HEK293 (cell line): Measurements from ENCODE around the gene ASTN2.

Experiments
- CTCF ChIA-PET: fragments of 350-600 bp; formaldehyde crosslinking; extraction: SDS; loops from one replicate; lab custom pipeline; 2021; ENCODE audit warnings: antibody characterized with exemption; lab: Yijun Ruan, JAX
- POLR2A ChIA-PET: fragments of 300-600 bp; formaldehyde crosslinking; extraction: SDS; loops from one replicate; lab custom pipeline; 2020; ENCODE audit warnings: antibody characterized with exemption, inconsistent platforms; lab: Yijun Ruan, JAX
- H3K27ac ChIP-seq: fragments of 200-500 bp; sonication (Bioruptor generic); 2 replicates; pipeline ENCODE4 v1.5.1; 2014; ENCODE audit warnings: low read depth, low read length, control low read depth, inconsistent platforms; ENCODE audit errors: extremely low read depth
- H3K36me3 ChIP-seq, 2 experiments: fragments of 200-500 bp in 1 of 2; sonication (Bioruptor generic) in 1 of 2; 1 replicate in 1 of 2; 2 replicates in 1 of 2; pipeline ENCODE4 v1.5.1; 2014 to 2017; ENCODE audit warnings: inconsistent platforms in 2 of 2, low read length in 2 of 2; ENCODE audit not compliant: control insufficient read depth in 2 of 2, insufficient read depth in 1 of 2
- H3K4me1 ChIP-seq: fragments of 200-500 bp; sonication (Bioruptor generic); 2 replicates; pipeline ENCODE4 v1.5.1; 2014; ENCODE audit warnings: mild to moderate bottlenecking, low read length, inconsistent platforms; ENCODE audit not compliant: control insufficient read depth, insufficient read depth
- H3K4me3 ChIP-seq: 2 replicates; pipeline ENCODE4 v1.5.1; 2011; ENCODE audit warnings: low read depth, mild to moderate bottlenecking, control low read depth, low read length, moderate library complexity
- H3K9me3 ChIP-seq: fragments of 200-500 bp; sonication (Bioruptor generic); 2 replicates; pipeline ENCODE4 v1.5.1; 2014; ENCODE audit warnings: low read depth, low read length, inconsistent platforms; ENCODE audit not compliant: control insufficient read depth, insufficient read depth
- BCL11A ChIP-seq: fragments of 450-650 bp; formaldehyde crosslinking; IDR thresholded peaks from 2 replicates; pipeline ENCODE4 v1.5.1; 2016; ENCODE audit warnings: low read depth, missing biosample characterization, missing genetic modification characterization
- BCL6B ChIP-seq: fragments of 450-650 bp; formaldehyde crosslinking; IDR thresholded peaks from 2 replicates; pipeline ENCODE4 v1.5.1; 2017; ENCODE audit warnings: missing biosample characterization, missing genetic modification characterization
- TRIM28 ChIP-seq: IDR thresholded peaks from 2 replicates; pipeline ENCODE4 v1.6.1; 2011; ENCODE audit warnings: low read length, control low read depth, borderline replicate concordance
- ZFP3 ChIP-seq: fragments of 450-650 bp; formaldehyde crosslinking; IDR thresholded peaks from 2 replicates; pipeline ENCODE4 v1.5.1; 2016; ENCODE audit warnings: low read depth, missing biosample characterization, missing genetic modification characterization
- ZFP69B ChIP-seq: fragments of 450-650 bp; formaldehyde crosslinking; IDR thresholded peaks from 2 replicates; pipeline ENCODE4 v1.5.1; 2016; ENCODE audit warnings: missing biosample characterization, missing genetic modification characterization
- ZNF10 ChIP-seq: fragments of 450-650 bp; formaldehyde crosslinking; IDR thresholded peaks from 2 replicates; pipeline ENCODE4 v1.5.1; 2017; ENCODE audit warnings: missing biosample characterization, missing genetic modification characterization
- ZNF266 ChIP-seq: fragments of 450-650 bp; formaldehyde crosslinking; IDR thresholded peaks from 2 replicates; pipeline ENCODE4 v1.5.1; 2016; ENCODE audit warnings: missing biosample characterization, missing genetic modification characterization, low read depth
- ZNF274 ChIP-seq, 2 experiments: fragments of 200-500 bp in 1 of 2; fragments of 450-650 bp in 1 of 2; sonication (Bioruptor generic) in 1 of 2; formaldehyde crosslinking in 1 of 2; IDR thresholded peaks; 2 replicates each; pipeline versions ENCODE4 v1.5.1 to v1.6.1; 2014 to 2016; ENCODE audit warnings: borderline replicate concordance in 1 of 2, inconsistent platforms in 1 of 2, low read length in 1 of 2, missing biosample characterization in 1 of 2, missing genetic modification characterization in 1 of 2
- ZNF302 ChIP-seq: fragments of 450-650 bp; formaldehyde crosslinking; IDR thresholded peaks from 2 replicates; pipeline ENCODE4 v1.5.1; 2016; ENCODE audit warnings: missing biosample characterization, missing genetic modification characterization, low read depth
- ZNF354C ChIP-seq: fragments of 450-650 bp; formaldehyde crosslinking; IDR thresholded peaks from 2 replicates; pipeline ENCODE4 v1.5.1; 2016; ENCODE audit warnings: missing biosample characterization, missing genetic modification characterization, low read depth, borderline replicate concordance
- ZNF362 ChIP-seq: fragments of 450-650 bp; formaldehyde crosslinking; IDR thresholded peaks from 2 replicates; pipeline ENCODE4 v1.5.1; 2016; ENCODE audit warnings: missing biosample characterization, missing genetic modification characterization
- ZNF423 ChIP-seq: fragments of 450-650 bp; formaldehyde crosslinking; IDR thresholded peaks from 2 replicates; pipeline ENCODE4 v1.5.1; 2016; ENCODE audit warnings: missing biosample characterization, missing genetic modification characterization
- ZNF426 ChIP-seq: fragments of 450-650 bp; formaldehyde crosslinking; IDR thresholded peaks from 2 replicates; pipeline ENCODE4 v1.5.1; 2017; ENCODE audit warnings: missing biosample characterization, missing genetic modification characterization, mild to moderate bottlenecking, inconsistent platforms, moderate library complexity
- ZNF48 ChIP-seq: fragments of 450-650 bp; formaldehyde crosslinking; IDR thresholded peaks from 2 replicates; pipeline ENCODE4 v1.5.1; 2016; ENCODE audit warnings: missing biosample characterization, missing genetic modification characterization
- ZNF488 ChIP-seq: fragments of 450-650 bp; formaldehyde crosslinking; IDR thresholded peaks from 2 replicates; pipeline ENCODE4 v1.5.1; 2016; ENCODE audit warnings: missing biosample characterization, missing genetic modification characterization
- ZNF548 ChIP-seq: fragments of 450-650 bp; formaldehyde crosslinking; IDR thresholded peaks from 2 replicates; pipeline ENCODE4 v1.5.1; 2016; ENCODE audit warnings: missing biosample characterization, missing genetic modification characterization
- ZNF626 ChIP-seq: fragments of 450-650 bp; sonication (Bioruptor Pico); formaldehyde crosslinking; IDR thresholded peaks from 2 replicates; pipeline ENCODE4 v1.5.1; 2018; ENCODE audit warnings: missing biosample characterization, missing genetic modification characterization, inconsistent platforms
- ZNF654 ChIP-seq: fragments of 450-650 bp; formaldehyde crosslinking; IDR thresholded peaks from 2 replicates; pipeline ENCODE4 v1.5.1; 2016; ENCODE audit warnings: low read depth, missing biosample characterization, missing genetic modification characterization
- ZNF707 ChIP-seq: fragments of 450-650 bp; formaldehyde crosslinking; IDR thresholded peaks from 2 replicates; pipeline ENCODE4 v1.5.1; 2016; ENCODE audit warnings: missing biosample characterization, missing genetic modification characterization
- ZNF76 ChIP-seq: fragments of 450-650 bp; formaldehyde crosslinking; IDR thresholded peaks from 2 replicates; pipeline ENCODE4; 2016; ENCODE audit warnings: low read depth, missing biosample characterization, missing genetic modification characterization, borderline replicate concordance
- ZNF768 ChIP-seq: fragments of 450-650 bp; formaldehyde crosslinking; IDR thresholded peaks from 2 replicates; pipeline ENCODE4 v1.5.1; 2018; ENCODE audit warnings: missing biosample characterization, mild to moderate bottlenecking, missing genetic modification characterization
- ZNF792 ChIP-seq: fragments of 450-650 bp; formaldehyde crosslinking; IDR thresholded peaks from 2 replicates; pipeline ENCODE4 v1.5.1; 2016; ENCODE audit warnings: missing biosample characterization, missing genetic modification characterization
- ZXDB ChIP-seq: fragments of 450-650 bp; formaldehyde crosslinking; IDR thresholded peaks from 2 replicates; pipeline ENCODE4 v1.5.1; 2016; ENCODE audit warnings: missing biosample characterization, missing genetic modification characterization
- TF ChIP-seq, protein P1 (sequence below): fragments of 450-650 bp; formaldehyde crosslinking; optimal IDR thresholded peaks from 2 replicates; pipeline ENCODE3; 2016; ENCODE audit warnings: missing biosample characterization, mild to moderate bottlenecking, missing genetic modification characterization
- TF ChIP-seq, protein P2 (sequence below): fragments of 450-650 bp; formaldehyde crosslinking; IDR thresholded peaks from 2 replicates; pipeline ENCODE4 v1.5.1; 2016; ENCODE audit warnings: missing biosample characterization, missing genetic modification characterization

ASTN2 gene

DNA sequence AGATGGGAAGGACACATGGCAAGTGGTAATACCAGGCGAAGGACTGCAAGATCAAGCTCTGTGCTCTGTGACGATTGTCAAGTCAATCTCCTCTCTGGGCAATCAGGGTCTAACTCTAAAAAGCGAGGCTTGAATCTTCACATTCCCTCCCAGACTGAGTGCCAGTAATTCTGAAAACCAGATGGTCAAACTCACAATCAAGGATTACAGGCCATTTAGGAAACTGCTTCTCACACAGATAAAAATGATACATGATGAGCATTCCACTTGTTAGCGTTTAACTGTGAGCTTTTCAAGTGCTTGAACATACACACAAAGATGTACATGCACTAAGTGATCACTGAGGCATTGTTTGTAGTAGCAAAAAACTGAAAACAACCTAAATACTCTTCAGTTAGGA lies 517.7 kb downstream of the ASTN2 start:
- Histone ChIP-seq H3K36me3 (no peaks in the 10 kb centered on the region), H3K4me1 (no peaks in the 10 kb centered on the region), H3K4me3 (no peak overlapping the region), H3K27ac (no peak overlapping the region), H3K9me3 (no peaks in the 10 kb centered on the region)
- TF ChIP-seq ZNF426, result no peak
- no peak for TF ChIP-seq ZFP69B (tag by site-specific recombination)
- TF ChIP-seq BCL6B, result no peak
- no peak for TF ChIP-seq ZNF266 (tag by site-specific recombination)
- no peak for TF ChIP-seq BCL11A (tag by site-specific recombination)
- TF ChIP-seq ZXDB (tag by site-specific recombination), result no peak
- no peak for TF ChIP-seq ZNF654 (tag by site-specific recombination)
- no peak for TF ChIP-seq ZNF488 (tag by site-specific recombination)
- TF ChIP-seq ZNF548 (tag by site-specific recombination), result no peak
- CTCF ChIA-PET, result no interaction called here
- POLR2A ChIA-PET, result no interaction called here

DNA sequence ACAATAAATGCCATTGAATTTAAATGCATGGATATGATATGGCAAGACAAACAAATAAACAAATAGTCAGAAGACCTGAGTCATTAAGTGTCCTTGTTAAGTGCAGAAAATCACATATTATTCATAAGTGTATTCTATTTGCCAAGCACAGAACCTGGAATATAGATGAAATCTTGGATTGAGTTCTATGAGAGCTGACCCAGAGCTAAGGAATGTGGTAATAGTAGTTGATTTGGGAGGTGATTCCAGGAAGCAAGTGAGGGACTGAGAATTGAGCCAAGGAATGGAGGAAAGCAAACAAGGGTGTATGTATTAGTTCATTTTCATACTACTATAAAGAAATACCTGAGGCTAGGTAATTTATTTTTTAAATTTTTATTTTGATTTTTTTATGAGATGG lies 518.9 kb downstream of the ASTN2 start:
- Histone ChIP-seq H3K36me3 (no peaks in the 10 kb centered on the region), H3K4me1 (no peaks in the 10 kb centered on the region), H3K27ac (no peak overlapping the region), H3K9me3 (no peaks in the 10 kb centered on the region), H3K4me3 (no peak overlapping the region)
- ChIA-PET POLR2A (no interaction called here), CTCF (no interaction called here)
- TF ChIP-seq ZNF426, result no peak
- no peak for TF ChIP-seq ZNF274 (IDR thresholded peaks at IDR 0.05; ENCODE audit: low read length)
- TF ChIP-seq ZNF274 (tag by site-specific recombination; IDR thresholded peaks at IDR 0.05; ENCODE audit: borderline replicate concordance), result no peak
- TF ChIP-seq ZNF10 (tag by site-specific recombination), result no peak
- TF ChIP-seq ZNF423, result no peak
- no peak for TF ChIP-seq ZNF792 (tag by site-specific recombination)
- TF ChIP-seq ZNF626 (tag by site-specific recombination), result no peak
- TF ChIP-seq, protein P1, sequence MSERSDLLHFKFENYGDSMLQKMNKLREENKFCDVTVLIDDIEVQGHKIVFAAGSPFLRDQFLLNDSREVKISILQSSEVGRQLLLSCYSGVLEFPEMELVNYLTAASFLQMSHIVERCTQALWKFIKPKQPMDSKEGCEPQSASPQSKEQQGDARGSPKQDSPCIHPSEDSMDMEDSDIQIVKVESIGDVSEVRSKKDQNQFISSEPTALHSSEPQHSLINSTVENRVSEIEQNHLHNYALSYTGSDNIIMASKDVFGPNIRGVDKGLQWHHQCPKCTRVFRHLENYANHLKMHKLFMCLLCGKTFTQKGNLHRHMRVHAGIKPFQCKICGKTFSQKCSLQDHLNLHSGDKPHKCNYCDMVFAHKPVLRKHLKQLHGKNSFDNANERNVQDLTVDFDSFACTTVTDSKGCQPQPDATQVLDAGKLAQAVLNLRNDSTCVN (tag by site-specific recombination), result no peak
- no peak for TF ChIP-seq ZNF707 (tag by site-specific recombination)
- TF ChIP-seq, protein P2, sequence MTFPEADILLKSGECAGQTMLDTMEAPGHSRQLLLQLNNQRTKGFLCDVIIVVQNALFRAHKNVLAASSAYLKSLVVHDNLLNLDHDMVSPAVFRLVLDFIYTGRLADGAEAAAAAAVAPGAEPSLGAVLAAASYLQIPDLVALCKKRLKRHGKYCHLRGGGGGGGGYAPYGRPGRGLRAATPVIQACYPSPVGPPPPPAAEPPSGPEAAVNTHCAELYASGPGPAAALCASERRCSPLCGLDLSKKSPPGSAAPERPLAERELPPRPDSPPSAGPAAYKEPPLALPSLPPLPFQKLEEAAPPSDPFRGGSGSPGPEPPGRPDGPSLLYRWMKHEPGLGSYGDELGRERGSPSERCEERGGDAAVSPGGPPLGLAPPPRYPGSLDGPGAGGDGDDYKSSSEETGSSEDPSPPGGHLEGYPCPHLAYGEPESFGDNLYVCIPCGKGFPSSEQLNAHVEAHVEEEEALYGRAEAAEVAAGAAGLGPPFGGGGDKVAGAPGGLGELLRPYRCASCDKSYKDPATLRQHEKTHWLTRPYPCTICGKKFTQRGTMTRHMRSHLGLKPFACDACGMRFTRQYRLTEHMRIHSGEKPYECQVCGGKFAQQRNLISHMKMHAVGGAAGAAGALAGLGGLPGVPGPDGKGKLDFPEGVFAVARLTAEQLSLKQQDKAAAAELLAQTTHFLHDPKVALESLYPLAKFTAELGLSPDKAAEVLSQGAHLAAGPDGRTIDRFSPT (tag by site-specific recombination), result no peak
- TF ChIP-seq TRIM28, result no peak
- no peak for TF ChIP-seq ZFP3 (tag by site-specific recombination)
- TF ChIP-seq ZNF302 (tag by site-specific recombination), result no peak
- no peak for TF ChIP-seq ZNF76 (tag by site-specific recombination)
- TF ChIP-seq ZNF354C (tag by site-specific recombination), result no peak
- no peak for TF ChIP-seq ZNF48
- no peak for TF ChIP-seq ZNF768
- TF ChIP-seq ZNF362 (tag by site-specific recombination), result no peak
